Cardiac muscle cell (in vitro differentiated cells and primary cell): ENCODE data around the gene VTI1A. TPM values are rescaled to one million over a fixed set of nuclear protein-coding genes. Genes with fewer than 3 reads are reported as not detected.

ENCODE experiments used
- DNase-seq, 2 donors: peaks; one replicate each; pipeline versions ENCODE4 v3.0.0 to v3.0.0-alpha.2; 2010 to 2017; ENCODE audit warnings: low read depth in 1 of 2, low spot score in 1 of 2
- H3K27ac ChIP-seq: fragments of 200-600 bp; sonication (generic); 2 replicates; pipeline ENCODE4 v1.5.1; 2016
- H3K27me3 ChIP-seq: fragments of 200-600 bp; sonication (generic); 2 replicates; pipeline ENCODE4 v1.6.0; 2016; ENCODE audit warnings: control low read depth
- H3K36me3 ChIP-seq: fragments of 200-600 bp; sonication (generic); 2 replicates; pipeline ENCODE4 v1.5.1; 2016; ENCODE audit warnings: control low read depth
- H3K4me1 ChIP-seq: fragments of 200-600 bp; sonication (generic); 2 replicates; pipeline ENCODE4 v1.8.1; 2017; ENCODE audit warnings: low read depth, mild to moderate bottlenecking, mixed run types
- H3K4me3 ChIP-seq: fragments of 200-600 bp; sonication (generic); 2 replicates; pipeline ENCODE4 v1.5.1; 2016; ENCODE audit warnings: mild to moderate bottlenecking
- H3K9me3 ChIP-seq: fragments of 200-600 bp; sonication (generic); 2 replicates; pipeline ENCODE4 v1.5.1; 2017; ENCODE audit warnings: low read depth, mild to moderate bottlenecking, control low read depth
- CTCF ChIP-seq: IDR thresholded peaks from 2 replicates; pipeline ENCODE4 v1.5.1; 2012; ENCODE audit warnings: low read depth, mild to moderate bottlenecking, low read length
- polyA plus RNA-seq: library from polyadenylated mRNA; unstranded; fragments of >200 nt; fragmentation: Nextera tagmentation; extraction: Ambion mirVana; gene quantifications from 2 replicates; pipeline ENCODE4 v1.2.1, GENCODE V29; 2016
- total RNA-seq: library from RNA; depleted of rRNA; stranded (reverse); fragments of >200 nt; gene quantifications from 2 replicates; pipeline ENCODE4 v1.2.3, GENCODE V29; 2016

VTI1A gene
- total and polyA plus RNA-seq, 2 experiments from 2014 or later = 19.3 to 33.1 TPM

GRCh38 chr10:112841549-112841948 lies 394.5 kb downstream of the VTI1A start:
- Histone ChIP-seq H3K9me3 (no peaks in the 10 kb centered on the region), H3K4me1 (peaks cover 15% of the 10 kb centered on the region), H3K4me3 (no peak overlapping the region), H3K36me3 (no peaks in the 10 kb centered on the region), H3K27me3 (no peaks in the 10 kb centered on the region), H3K27ac (no peak overlapping the region)
- DNase-seq = no peak
- no peak for TF ChIP-seq CTCF

- no peak overlapping the region for H3K27ac ChIP-seq
- no peak for TF ChIP-seq CTCF
- H3K27me3 ChIP-seq = no peaks in the 10 kb centered on the region
- H3K4me1 ChIP-seq = peaks cover 11% of the 10 kb centered on the region
- H3K4me3 ChIP-seq = no peak overlapping the region
- H3K36me3 ChIP-seq = no peaks in the 10 kb centered on the region
- H3K9me3 ChIP-seq = no peaks in the 10 kb centered on the region
- peak in 1 of 2 donors; percentile 41 for DNase-seq
Measured at GRCh38 chr10:112842832-112843360, 395.9 kb downstream of the VTI1A start.

GRCh38 chr10:112843623-112844022 lies 396.6 kb downstream of the VTI1A start:
- Histone ChIP-seq H3K9me3 (no peaks in the 10 kb centered on the region), H3K27me3 (no peaks in the 10 kb centered on the region), H3K4me1 (peaks cover 11% of the 10 kb centered on the region), H3K4me3 (no peak overlapping the region), H3K27ac (peak overlapping the region; percentile 50), H3K36me3 (no peaks in the 10 kb centered on the region)
- no peak for TF ChIP-seq CTCF
- peak; percentile 30 to 49 for DNase-seq

- H3K36me3 ChIP-seq = no peaks in the 10 kb centered on the region
- no peaks in the 10 kb centered on the region for H3K9me3 ChIP-seq
- no peak overlapping the region for H3K4me3 ChIP-seq
- H3K27ac ChIP-seq = no peak overlapping the region
- H3K4me1 ChIP-seq = peaks cover 11% of the 10 kb centered on the region
- DNase-seq = no peak
- TF ChIP-seq CTCF = no peak
- no peaks in the 10 kb centered on the region for H3K27me3 ChIP-seq
Measured at GRCh38 chr10:112844681-112845544, 397.9 kb downstream of the VTI1A start.

GRCh38 chr10:112847778-112848177 lies 400.8 kb downstream of the VTI1A start:
- Histone ChIP-seq H3K9me3 (no peaks in the 10 kb centered on the region), H3K4me1 (peaks cover 11% of the 10 kb centered on the region), H3K36me3 (no peaks in the 10 kb centered on the region), H3K4me3 (no peak overlapping the region), H3K27ac (no peak overlapping the region), H3K27me3 (no peaks in the 10 kb centered on the region)
- TF ChIP-seq CTCF = no peak
- no peak for DNase-seq
